HEK293 (cell line): Measurements from ENCODE around the gene CTSH.

ENCODE experiments used
- CTCF ChIA-PET: fragments of 350-600 bp; formaldehyde crosslinking; extraction: SDS; loops from one replicate; lab custom pipeline; 2021; ENCODE audit warnings: antibody characterized with exemption; lab: Yijun Ruan, JAX
- POLR2A ChIA-PET: fragments of 300-600 bp; formaldehyde crosslinking; extraction: SDS; loops from one replicate; lab custom pipeline; 2020; ENCODE audit warnings: antibody characterized with exemption, inconsistent platforms; lab: Yijun Ruan, JAX
- H3K27ac ChIP-seq: fragments of 200-500 bp; sonication (Bioruptor generic); 2 replicates; pipeline ENCODE4 v1.5.1; 2014; ENCODE audit warnings: low read depth, low read length, control low read depth, inconsistent platforms; ENCODE audit errors: extremely low read depth
- H3K36me3 ChIP-seq, 2 experiments: fragments of 200-500 bp in 1 of 2; sonication (Bioruptor generic) in 1 of 2; 1 replicate in 1 of 2; 2 replicates in 1 of 2; pipeline ENCODE4 v1.5.1; 2014 to 2017; ENCODE audit warnings: inconsistent platforms in 2 of 2, low read length in 2 of 2; ENCODE audit not compliant: control insufficient read depth in 2 of 2, insufficient read depth in 1 of 2
- H3K4me1 ChIP-seq: fragments of 200-500 bp; sonication (Bioruptor generic); 2 replicates; pipeline ENCODE4 v1.5.1; 2014; ENCODE audit warnings: mild to moderate bottlenecking, low read length, inconsistent platforms; ENCODE audit not compliant: control insufficient read depth, insufficient read depth
- H3K4me3 ChIP-seq: 2 replicates; pipeline ENCODE4 v1.5.1; 2011; ENCODE audit warnings: low read depth, mild to moderate bottlenecking, control low read depth, low read length, moderate library complexity
- H3K9me3 ChIP-seq: fragments of 200-500 bp; sonication (Bioruptor generic); 2 replicates; pipeline ENCODE4 v1.5.1; 2014; ENCODE audit warnings: low read depth, low read length, inconsistent platforms; ENCODE audit not compliant: control insufficient read depth, insufficient read depth
- FEZF1 ChIP-seq: fragments of 450-650 bp; formaldehyde crosslinking; IDR thresholded peaks from 2 replicates; pipeline ENCODE4 v1.5.1; 2016; ENCODE audit warnings: missing biosample characterization, missing genetic modification characterization
- GFI1B ChIP-seq: fragments of 450-650 bp; formaldehyde crosslinking; IDR thresholded peaks from 2 replicates; pipeline ENCODE4 v1.5.1; 2016; ENCODE audit warnings: missing biosample characterization, missing genetic modification characterization
- GLIS1 ChIP-seq: fragments of 450-650 bp; formaldehyde crosslinking; IDR thresholded peaks from 2 replicates; pipeline ENCODE4 v1.5.1; 2016; ENCODE audit warnings: missing biosample characterization, missing genetic modification characterization
- SCRT2 ChIP-seq: fragments of 450-650 bp; formaldehyde crosslinking; IDR thresholded peaks from 2 replicates; pipeline ENCODE4 v1.5.1; 2016; ENCODE audit warnings: missing biosample characterization, missing genetic modification characterization
- SP7 ChIP-seq: fragments of 450-650 bp; formaldehyde crosslinking; IDR thresholded peaks from 2 replicates; pipeline ENCODE4 v1.5.1; 2016; ENCODE audit warnings: missing biosample characterization, missing genetic modification characterization
- YY2 ChIP-seq: fragments of 450-650 bp; formaldehyde crosslinking; IDR thresholded peaks from 2 replicates; pipeline ENCODE4 v1.5.1; 2016; ENCODE audit warnings: missing biosample characterization, missing genetic modification characterization
- ZBTB17 ChIP-seq: fragments of 450-650 bp; formaldehyde crosslinking; IDR thresholded peaks from 2 replicates; pipeline ENCODE4 v1.5.1; 2016; ENCODE audit warnings: missing biosample characterization, missing genetic modification characterization
- ZBTB21 ChIP-seq: fragments of 450-650 bp; formaldehyde crosslinking; IDR thresholded peaks from 2 replicates; pipeline ENCODE4 v1.5.1; 2017; ENCODE audit warnings: missing biosample characterization, missing genetic modification characterization
- ZFHX2 ChIP-seq: fragments of 450-650 bp; formaldehyde crosslinking; conservative IDR thresholded peaks from 2 replicates; pipeline ENCODE4 v1.5.1; 2016; ENCODE audit warnings: missing biosample characterization, missing genetic modification characterization
- ZNF211 ChIP-seq: fragments of 450-650 bp; formaldehyde crosslinking; IDR thresholded peaks from 2 replicates; pipeline ENCODE4 v1.5.1; 2016; ENCODE audit warnings: low read depth, missing biosample characterization, missing genetic modification characterization
- ZNF366 ChIP-seq: fragments of 450-650 bp; formaldehyde crosslinking; conservative IDR thresholded peaks from 2 replicates; pipeline ENCODE4 v1.5.1; 2016; ENCODE audit warnings: missing biosample characterization, missing genetic modification characterization
- ZNF394 ChIP-seq: fragments of 450-650 bp; formaldehyde crosslinking; IDR thresholded peaks from 2 replicates; pipeline ENCODE4 v1.5.1; 2016; ENCODE audit warnings: missing biosample characterization, missing genetic modification characterization, mild to moderate bottlenecking, moderate library complexity, borderline replicate concordance
- ZNF433 ChIP-seq: fragments of 450-650 bp; formaldehyde crosslinking; IDR thresholded peaks from 2 replicates; pipeline ENCODE4 v1.5.1; 2016; ENCODE audit warnings: missing biosample characterization, missing genetic modification characterization, low read depth
- ZNF510 ChIP-seq: fragments of 450-650 bp; formaldehyde crosslinking; IDR thresholded peaks from 2 replicates; pipeline ENCODE4 v1.5.1; 2018; ENCODE audit warnings: mild to moderate bottlenecking, missing genetic modification characterization, missing biosample characterization; ENCODE audit not compliant: insufficient replicate concordance
- ZNF518A ChIP-seq: fragments of 450-650 bp; formaldehyde crosslinking; conservative IDR thresholded peaks from 2 replicates; pipeline ENCODE4 v1.5.1; 2016; ENCODE audit warnings: low read depth, missing biosample characterization, missing genetic modification characterization
- ZNF544 ChIP-seq: fragments of 450-650 bp; formaldehyde crosslinking; IDR thresholded peaks from 2 replicates; pipeline ENCODE4 v1.5.0; 2017; ENCODE audit warnings: missing biosample characterization, missing genetic modification characterization
- ZNF561 ChIP-seq: fragments of 450-650 bp; IDR thresholded peaks from 2 replicates; pipeline ENCODE4 v1.5.1; 2018; ENCODE audit warnings: missing biosample characterization, missing genetic modification characterization, borderline replicate concordance
- ZNF596 ChIP-seq: fragments of 450-650 bp; IDR thresholded peaks from 2 replicates; pipeline ENCODE4 v1.5.0; 2018; ENCODE audit warnings: missing biosample characterization, mild to moderate bottlenecking, missing genetic modification characterization, moderate library complexity
- ZNF629 ChIP-seq: fragments of 450-650 bp; formaldehyde crosslinking; IDR thresholded peaks from 2 replicates; pipeline ENCODE4 v1.5.1; 2017; ENCODE audit warnings: missing biosample characterization, missing genetic modification characterization
- ZNF76 ChIP-seq: fragments of 450-650 bp; formaldehyde crosslinking; IDR thresholded peaks from 2 replicates; pipeline ENCODE4; 2016; ENCODE audit warnings: low read depth, missing biosample characterization, missing genetic modification characterization, borderline replicate concordance
- ZNF843 ChIP-seq: fragments of 450-650 bp; formaldehyde crosslinking; IDR thresholded peaks from 2 replicates; pipeline ENCODE4 v1.5.1; 2016; ENCODE audit warnings: missing biosample characterization, missing genetic modification characterization
- ZXDB ChIP-seq: fragments of 450-650 bp; formaldehyde crosslinking; IDR thresholded peaks from 2 replicates; pipeline ENCODE4 v1.5.1; 2016; ENCODE audit warnings: missing biosample characterization, missing genetic modification characterization
- TF ChIP-seq, protein P1 (sequence below): fragments of 450-650 bp; IDR thresholded peaks from 2 replicates; pipeline ENCODE4 v1.5.1; 2018; ENCODE audit warnings: missing biosample characterization, missing genetic modification characterization
- TF ChIP-seq, protein P2 (sequence below): fragments of 450-650 bp; formaldehyde crosslinking; IDR thresholded peaks from 2 replicates; pipeline ENCODE4 v1.5.1; 2016; ENCODE audit warnings: missing biosample characterization, missing genetic modification characterization
- TF ChIP-seq, protein P3 (sequence below): fragments of 450-650 bp; formaldehyde crosslinking; IDR thresholded peaks from 2 replicates; pipeline ENCODE4 v1.5.1; 2017; ENCODE audit warnings: missing biosample characterization, missing genetic modification characterization

Gene CTSH

GRCh38 chr15:78880813-78881212 is 64.0 kb downstream of the CTSH start (continued):
- no peak for TF ChIP-seq ZNF518A (tag by site-specific recombination)
- TF ChIP-seq ZFHX2 (tag by site-specific recombination) = no peak
- no peak for TF ChIP-seq ZNF394

DNA sequence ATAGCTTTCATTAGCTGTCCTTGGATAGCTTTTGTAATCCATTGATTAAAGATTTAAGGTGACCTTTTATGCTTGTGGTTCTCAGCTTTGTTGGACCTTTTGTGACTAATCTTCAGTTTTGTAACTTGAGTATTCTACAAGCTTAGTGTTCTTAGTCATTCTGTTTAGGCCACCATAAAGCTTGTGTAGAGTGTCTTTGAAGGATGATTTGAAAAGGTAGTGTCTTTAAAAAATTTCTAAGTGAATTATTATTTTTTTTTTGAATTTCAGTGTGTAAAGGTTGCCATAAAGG is 64.7 kb downstream of the CTSH start:
- H3K4me1 ChIP-seq = peaks cover 54% of the 10 kb centered on the region
- no peaks in the 10 kb centered on the region for H3K9me3 ChIP-seq
- CTCF ChIA-PET = interaction anchor here (0.6 to 1.2 kb wide), 8 partner anchors 11 to 160 kb away, joined by 3 to 7 read pairs (median 4); no protein-coding TSS in a partner anchor
- TF ChIP-seq ZNF211 = no peak
- no peak for TF ChIP-seq ZNF544 (tag by site-specific recombination)
- peak; percentile 46; the same call in 1 of the 2 replicates for TF ChIP-seq FEZF1 (tag by site-specific recombination)
- TF ChIP-seq ZNF561 (tag by site-specific recombination) = no peak
- TF ChIP-seq ZNF596 (tag by site-specific recombination) = no peak
- TF ChIP-seq SCRT2 (tag by site-specific recombination) = no peak
- no peak for TF ChIP-seq ZBTB17
- TF ChIP-seq YY2 (tag by site-specific recombination) = no peak
- TF ChIP-seq SP7 (tag by site-specific recombination) = peak; percentile 47; the same call in 1 of the 2 replicates
- no peak for TF ChIP-seq ZNF510
- TF ChIP-seq ZNF843 (tag by site-specific recombination) = 0 out of 2 replicates have a peak, but pooled peaks have one; percentile 3
- TF ChIP-seq ZBTB21 (tag by site-specific recombination) = no peak
- POLR2A ChIA-PET = no interaction called here
- H3K4me3 ChIP-seq = no peak overlapping the region
- H3K27ac ChIP-seq = no peak overlapping the region
- H3K36me3 ChIP-seq = peaks cover 35 to 42% of the 10 kb centered on the region in 2 experiments

DNA sequence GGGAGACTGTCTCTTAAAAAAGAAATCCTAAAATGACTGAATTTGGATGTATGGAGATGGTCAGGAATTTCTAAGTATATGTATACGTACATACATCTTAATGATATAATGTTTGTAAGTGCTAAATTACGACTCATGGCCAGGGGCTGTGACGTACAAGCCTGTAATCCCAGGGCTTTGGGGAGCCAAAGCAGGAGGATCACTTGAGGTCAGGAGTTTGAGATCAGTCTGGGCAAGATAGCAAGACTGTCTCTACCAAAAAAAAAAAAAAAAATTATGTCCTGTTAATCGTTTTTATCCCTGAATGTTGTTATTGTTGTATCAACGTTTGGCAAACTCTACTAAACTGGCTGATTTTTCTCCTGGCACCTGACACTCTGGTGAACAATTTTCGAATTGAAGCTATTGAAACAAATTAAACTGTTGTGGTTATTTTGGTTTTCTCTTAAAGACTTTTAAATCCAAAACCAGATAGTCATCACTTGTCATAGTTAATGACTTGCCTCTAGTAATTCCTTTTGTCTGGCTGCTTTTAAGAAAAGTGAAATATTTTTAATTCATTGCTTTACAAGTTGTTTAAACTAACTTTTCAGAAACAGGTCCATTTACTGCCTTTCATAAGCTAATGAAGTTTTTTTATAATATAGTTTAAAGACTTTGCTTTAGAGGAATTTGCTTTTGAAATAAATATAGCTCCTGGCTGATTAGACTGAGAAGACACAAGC is 65.2 kb downstream of the CTSH start:
- peak overlapping the region; percentile 27; the same call in 1 of the 2 replicates for H3K27ac ChIP-seq
- H3K36me3 ChIP-seq = peaks cover 30 to 41% of the 10 kb centered on the region in 2 experiments
- H3K4me1 ChIP-seq = peaks cover 58% of the 10 kb centered on the region
- H3K9me3 ChIP-seq = no peaks in the 10 kb centered on the region
- H3K4me3 ChIP-seq = no peak overlapping the region
- CTCF ChIA-PET = interaction anchor here (0.6 to 1.2 kb wide), 8 partner anchors 12 to 159 kb away, joined by 3 to 7 read pairs (median 4); no protein-coding TSS in a partner anchor
- POLR2A ChIA-PET = interaction anchor here (0.6 to 0.7 kb wide), 2 partner anchors 9 to 52 kb away, joined by 3 to 6 read pairs; no protein-coding TSS in a partner anchor
- TF ChIP-seq ZXDB (tag by site-specific recombination) (peak; percentile 29; the same call in 1 of the 2 replicates), ZNF366 (tag by site-specific recombination) (0 out of 2 replicates have a peak, but pooled peaks have one; percentile 25), ZNF433 (tag by site-specific recombination) (no peak), GLIS1 (tag by site-specific recombination) (no peak), ZNF76 (no peak), ZNF629 (tag by site-specific recombination) (peak; percentile 68), GFI1B (no peak)
- TF ChIP-seq, protein P1, sequence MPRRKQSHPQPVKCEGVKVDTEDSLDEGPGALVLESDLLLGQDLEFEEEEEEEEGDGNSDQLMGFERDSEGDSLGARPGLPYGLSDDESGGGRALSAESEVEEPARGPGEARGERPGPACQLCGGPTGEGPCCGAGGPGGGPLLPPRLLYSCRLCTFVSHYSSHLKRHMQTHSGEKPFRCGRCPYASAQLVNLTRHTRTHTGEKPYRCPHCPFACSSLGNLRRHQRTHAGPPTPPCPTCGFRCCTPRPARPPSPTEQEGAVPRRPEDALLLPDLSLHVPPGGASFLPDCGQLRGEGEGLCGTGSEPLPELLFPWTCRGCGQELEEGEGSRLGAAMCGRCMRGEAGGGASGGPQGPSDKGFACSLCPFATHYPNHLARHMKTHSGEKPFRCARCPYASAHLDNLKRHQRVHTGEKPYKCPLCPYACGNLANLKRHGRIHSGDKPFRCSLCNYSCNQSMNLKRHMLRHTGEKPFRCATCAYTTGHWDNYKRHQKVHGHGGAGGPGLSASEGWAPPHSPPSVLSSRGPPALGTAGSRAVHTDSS (tag by site-specific recombination) = no peak
- TF ChIP-seq, protein P2, sequence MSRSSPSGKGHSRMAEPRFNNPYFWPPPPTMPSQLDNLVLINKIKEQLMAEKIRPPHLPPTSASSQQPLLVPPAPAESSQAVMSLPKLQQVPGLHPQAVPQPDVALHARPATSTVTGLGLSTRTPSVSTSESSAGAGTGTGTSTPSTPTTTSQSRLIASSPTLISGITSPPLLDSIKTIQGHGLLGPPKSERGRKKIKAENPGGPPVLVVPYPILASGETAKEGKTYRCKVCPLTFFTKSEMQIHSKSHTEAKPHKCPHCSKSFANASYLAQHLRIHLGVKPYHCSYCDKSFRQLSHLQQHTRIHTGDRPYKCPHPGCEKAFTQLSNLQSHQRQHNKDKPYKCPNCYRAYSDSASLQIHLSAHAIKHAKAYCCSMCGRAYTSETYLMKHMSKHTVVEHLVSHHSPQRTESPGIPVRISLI = 0 out of 2 replicates have a peak, but pooled peaks have one; percentile 24
- TF ChIP-seq, protein P3, sequence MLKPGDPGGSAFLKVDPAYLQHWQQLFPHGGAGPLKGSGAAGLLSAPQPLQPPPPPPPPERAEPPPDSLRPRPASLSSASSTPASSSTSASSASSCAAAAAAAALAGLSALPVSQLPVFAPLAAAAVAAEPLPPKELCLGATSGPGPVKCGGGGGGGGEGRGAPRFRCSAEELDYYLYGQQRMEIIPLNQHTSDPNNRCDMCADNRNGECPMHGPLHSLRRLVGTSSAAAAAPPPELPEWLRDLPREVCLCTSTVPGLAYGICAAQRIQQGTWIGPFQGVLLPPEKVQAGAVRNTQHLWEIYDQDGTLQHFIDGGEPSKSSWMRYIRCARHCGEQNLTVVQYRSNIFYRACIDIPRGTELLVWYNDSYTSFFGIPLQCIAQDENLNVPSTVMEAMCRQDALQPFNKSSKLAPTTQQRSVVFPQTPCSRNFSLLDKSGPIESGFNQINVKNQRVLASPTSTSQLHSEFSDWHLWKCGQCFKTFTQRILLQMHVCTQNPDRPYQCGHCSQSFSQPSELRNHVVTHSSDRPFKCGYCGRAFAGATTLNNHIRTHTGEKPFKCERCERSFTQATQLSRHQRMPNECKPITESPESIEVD (tag by site-specific recombination) = peak; percentile 96
